Measurements from ENCODE around the gene MAST4.

The MAST4 gene

GRCh38 chr5:67139030-67139429 lies 542.8 kb downstream of the MAST4 start:
- Histone ChIP-seq H2AK5ac (ENCODE audit: low read length, severe bottlenecking) (no peak overlapping the region), H2AFZ (ENCODE audit: low read depth, low read length) (no peak overlapping the region), H3K9me3 (ENCODE audit: control insufficient read depth, low read length) (no peaks in the 10 kb centered on the region), H3K18ac (ENCODE audit: low read depth in 1 of 2, low read length in 2 of 2) (no peak overlapping the region), H2BK12ac (ENCODE audit: low read length in 2 of 2) (no peak overlapping the region), H2BK15ac (ENCODE audit: low read depth, poor library complexity, severe bottlenecking) (no peak overlapping the region), H3K79me1 (replicated peaks; ENCODE audit: low read length, poor library complexity, severe bottlenecking) (peaks cover 4% of the 10 kb centered on the region), H3K4me1 (ENCODE audit: control insufficient read depth, insufficient read depth, low read depth, low read length) (no peaks in the 10 kb centered on the region), H3K4ac (ENCODE audit: low read depth in 1 of 2, low read length in 2 of 2) (no peak overlapping the region), H4K8ac (ENCODE audit: low read length) (no peak overlapping the region), H2BK5ac (ENCODE audit: low read depth, low read length, poor library complexity, severe bottlenecking) (no peak overlapping the region), H3K9ac (ENCODE audit: low read length) (no peak overlapping the region), H3K23ac (ENCODE audit: low read length in 2 of 2) (no peak overlapping the region), H4K91ac (ENCODE audit: low read length) (no peak overlapping the region), H3K27ac (ENCODE audit: low read length, poor library complexity, severe bottlenecking) (no peak overlapping the region), H3K36me3 (ENCODE audit: control insufficient read depth in 1 of 2, insufficient read depth in 2 of 2, low read depth in 1 of 2, low read length in 2 of 2) (peaks cover 14 to 95% of the 10 kb centered on the region in 2 experiments), H3K14ac (ENCODE audit: low read length in 2 of 2) (no peak overlapping the region), H3K4me2 (ENCODE audit: low read length, poor library complexity, severe bottlenecking) (no peak overlapping the region), H3K27me3 (ENCODE audit: control insufficient read depth in 1 of 2, insufficient read depth in 1 of 2, low read length in 2 of 2) (no peaks in the 10 kb centered on the region), H3K4me3 (ENCODE audit: insufficient read depth in 1 of 2, low read depth in 1 of 2, low read length in 2 of 2) (no peak overlapping the region), H2BK120ac (ENCODE audit: low read depth, low read length) (no peak overlapping the region)
- no peak for DNase-seq
- WGBS: 79% methylated on average over 5 of the region's 5 CpGs

- no peaks in the 10 kb centered on the region for H3K4me1 ChIP-seq (ENCODE audit: control insufficient read depth, insufficient read depth, low read depth, low read length)
- no peak overlapping the region for H2BK5ac ChIP-seq (ENCODE audit: low read depth, low read length, poor library complexity, severe bottlenecking)
- no peak overlapping the region for H2BK120ac ChIP-seq (ENCODE audit: low read depth, low read length)
- H2AK5ac ChIP-seq (ENCODE audit: low read length, severe bottlenecking): no peak overlapping the region
- H3K79me1 ChIP-seq (replicated peaks; ENCODE audit: low read length, poor library complexity, severe bottlenecking): peaks cover 4% of the 10 kb centered on the region
- WGBS: 95% methylated on average over 2 of the region's 4 CpGs
- no peaks in the 10 kb centered on the region for H3K27me3 ChIP-seq (ENCODE audit: control insufficient read depth in 1 of 2, insufficient read depth in 1 of 2, low read length in 2 of 2)
- H3K4me3 ChIP-seq (ENCODE audit: insufficient read depth in 1 of 2, low read depth in 1 of 2, low read length in 2 of 2): no peak overlapping the region
- H3K36me3 ChIP-seq (ENCODE audit: control insufficient read depth in 1 of 2, insufficient read depth in 2 of 2, low read depth in 1 of 2, low read length in 2 of 2): peaks cover 19 to 95% of the 10 kb centered on the region in 2 experiments
- no peak overlapping the region for H3K27ac ChIP-seq (ENCODE audit: low read length, poor library complexity, severe bottlenecking)
- no peak overlapping the region for H4K91ac ChIP-seq (ENCODE audit: low read length)
- H3K9me3 ChIP-seq (ENCODE audit: control insufficient read depth, low read length): no peaks in the 10 kb centered on the region
- no peak overlapping the region for H2BK12ac ChIP-seq (ENCODE audit: low read length in 2 of 2)
- no peak overlapping the region for H3K9ac ChIP-seq (ENCODE audit: low read length)
- no peak overlapping the region for H2AFZ ChIP-seq (ENCODE audit: low read depth, low read length)
- H3K23ac ChIP-seq (ENCODE audit: low read length in 2 of 2): no peak overlapping the region
- no peak overlapping the region for H2BK15ac ChIP-seq (ENCODE audit: low read depth, poor library complexity, severe bottlenecking)
- no peak for DNase-seq
- H3K4ac ChIP-seq (ENCODE audit: low read depth in 1 of 2, low read length in 2 of 2): no peak overlapping the region
- H3K14ac ChIP-seq (ENCODE audit: low read length in 2 of 2): no peak overlapping the region
- no peak overlapping the region for H3K18ac ChIP-seq (ENCODE audit: low read depth in 1 of 2, low read length in 2 of 2)
- no peak overlapping the region for H4K8ac ChIP-seq (ENCODE audit: low read length)
- no peak overlapping the region for H3K4me2 ChIP-seq (ENCODE audit: low read length, poor library complexity, severe bottlenecking)
Measured at GRCh38 chr5:67140413-67140812, 544.2 kb downstream of the MAST4 start.

GRCh38 chr5:67141644-67142043 lies 545.5 kb downstream of the MAST4 start:
- Histone ChIP-seq H3K36me3 (ENCODE audit: control insufficient read depth in 1 of 2, insufficient read depth in 2 of 2, low read depth in 1 of 2, low read length in 2 of 2) (peaks cover 20 to 92% of the 10 kb centered on the region in 2 experiments), H3K4ac (ENCODE audit: low read depth in 1 of 2, low read length in 2 of 2) (no peak overlapping the region), H3K4me2 (ENCODE audit: low read length, poor library complexity, severe bottlenecking) (no peak overlapping the region), H3K23ac (ENCODE audit: low read length in 2 of 2) (no peak overlapping the region), H3K27ac (ENCODE audit: low read length, poor library complexity, severe bottlenecking) (no peak overlapping the region), H2AFZ (ENCODE audit: low read depth, low read length) (no peak overlapping the region), H2AK5ac (ENCODE audit: low read length, severe bottlenecking) (no peak overlapping the region), H2BK12ac (ENCODE audit: low read length in 2 of 2) (no peak overlapping the region), H3K18ac (ENCODE audit: low read depth in 1 of 2, low read length in 2 of 2) (no peak overlapping the region), H2BK120ac (ENCODE audit: low read depth, low read length) (no peak overlapping the region), H3K4me1 (ENCODE audit: control insufficient read depth, insufficient read depth, low read depth, low read length) (no peaks in the 10 kb centered on the region), H3K79me1 (replicated peaks; ENCODE audit: low read length, poor library complexity, severe bottlenecking) (peaks cover 4% of the 10 kb centered on the region), H3K9me3 (ENCODE audit: control insufficient read depth, low read length) (no peaks in the 10 kb centered on the region), H3K9ac (ENCODE audit: low read length) (no peak overlapping the region), H2BK15ac (ENCODE audit: low read depth, poor library complexity, severe bottlenecking) (no peak overlapping the region), H3K4me3 (ENCODE audit: insufficient read depth in 1 of 2, low read depth in 1 of 2, low read length in 2 of 2) (no peak overlapping the region), H3K27me3 (ENCODE audit: control insufficient read depth in 1 of 2, insufficient read depth in 1 of 2, low read length in 2 of 2) (no peaks in the 10 kb centered on the region), H4K8ac (ENCODE audit: low read length) (no peak overlapping the region), H3K14ac (ENCODE audit: low read length in 2 of 2) (no peak overlapping the region), H4K91ac (ENCODE audit: low read length) (no peak overlapping the region), H2BK5ac (ENCODE audit: low read depth, low read length, poor library complexity, severe bottlenecking) (no peak overlapping the region)
- DNase-seq: no peak

GRCh38 chr5:67142816-67143215 lies 546.6 kb downstream of the MAST4 start:
- Histone ChIP-seq H3K23ac (ENCODE audit: low read length in 2 of 2) (no peak overlapping the region), H2BK15ac (ENCODE audit: low read depth, poor library complexity, severe bottlenecking) (no peak overlapping the region), H2BK5ac (ENCODE audit: low read depth, low read length, poor library complexity, severe bottlenecking) (no peak overlapping the region), H2BK12ac (ENCODE audit: low read length in 2 of 2) (no peak overlapping the region), H3K27ac (ENCODE audit: low read length, poor library complexity, severe bottlenecking) (no peak overlapping the region), H4K8ac (ENCODE audit: low read length) (no peak overlapping the region), H3K4ac (ENCODE audit: low read depth in 1 of 2, low read length in 2 of 2) (no peak overlapping the region), H2AK5ac (ENCODE audit: low read length, severe bottlenecking) (no peak overlapping the region), H3K9ac (ENCODE audit: low read length) (no peak overlapping the region), H3K4me3 (ENCODE audit: insufficient read depth in 1 of 2, low read depth in 1 of 2, low read length in 2 of 2) (no peak overlapping the region), H2AFZ (ENCODE audit: low read depth, low read length) (no peak overlapping the region), H4K91ac (ENCODE audit: low read length) (no peak overlapping the region), H3K36me3 (ENCODE audit: control insufficient read depth in 1 of 2, insufficient read depth in 2 of 2, low read depth in 1 of 2, low read length in 2 of 2) (peaks cover 20 to 89% of the 10 kb centered on the region in 2 experiments), H3K4me2 (ENCODE audit: low read length, poor library complexity, severe bottlenecking) (no peak overlapping the region), H3K14ac (ENCODE audit: low read length in 2 of 2) (no peak overlapping the region), H3K18ac (ENCODE audit: low read depth in 1 of 2, low read length in 2 of 2) (no peak overlapping the region), H3K27me3 (ENCODE audit: control insufficient read depth in 1 of 2, insufficient read depth in 1 of 2, low read length in 2 of 2) (no peaks in the 10 kb centered on the region), H3K4me1 (ENCODE audit: control insufficient read depth, insufficient read depth, low read depth, low read length) (no peaks in the 10 kb centered on the region), H3K79me1 (replicated peaks; ENCODE audit: low read length, poor library complexity, severe bottlenecking) (peaks cover 4% of the 10 kb centered on the region), H3K9me3 (ENCODE audit: control insufficient read depth, low read length) (no peaks in the 10 kb centered on the region), H2BK120ac (ENCODE audit: low read depth, low read length) (no peak overlapping the region)
- no peak for DNase-seq
- 94% methylated on average over 7 of the region's 8 CpGs for WGBS
